WERI-Rb-1 (cell line): ENCODE results near the gene AP1M1.
"Not testable (repeated sequence)": the region's sequence is repeated elsewhere in the genome, so short reads cannot be mapped to it uniquely, and the experiment has no call there.

Experiments
- DNase-seq: peaks from one replicate; pipeline ENCODE4 v3.0.0-alpha.2; 2020
- H3K27ac ChIP-seq: fragments of 250-450 bp; sonication (Bioruptor Pico); 2 replicates; pipeline ENCODE4 v1.5.1; 2020; ENCODE audit warnings: mild to moderate bottlenecking, moderate library complexity
- H3K27me3 ChIP-seq: fragments of 250-450 bp; sonication (Bioruptor Pico); 2 replicates; pipeline ENCODE4 v1.5.1; 2021; ENCODE audit warnings: mild to moderate bottlenecking, low read depth, moderate library complexity; ENCODE audit not compliant: insufficient read depth, severe bottlenecking
- H3K36me3 ChIP-seq: fragments of 250-450 bp; sonication (Bioruptor Pico); 2 replicates; pipeline ENCODE4 v1.5.1; 2020; ENCODE audit warnings: mild to moderate bottlenecking, moderate library complexity
- H3K4me3 ChIP-seq: 2 replicates; pipeline ENCODE4 v1.5.1; 2011; ENCODE audit warnings: low read depth, mild to moderate bottlenecking, control low read depth, low read length
- H3K9me3 ChIP-seq: fragments of 250-450 bp; sonication (Bioruptor Pico); 2 replicates; pipeline ENCODE4 v1.5.1; 2021; ENCODE audit warnings: mild to moderate bottlenecking, moderate library complexity; ENCODE audit not compliant: severe bottlenecking
- CTCF ChIP-seq: IDR thresholded peaks from 2 replicates; pipeline ENCODE4 v1.5.1; 2011; ENCODE audit warnings: low read depth, mild to moderate bottlenecking, control low read depth, inconsistent platforms, low read length

The AP1M1 gene

GRCh38 chr19:16283210-16284061, 85.7 kb downstream of the AP1M1 start:
- no peak overlapping the region for H3K27ac ChIP-seq
- H3K9me3 ChIP-seq: no peaks in the 10 kb centered on the region
- no peaks in the 10 kb centered on the region for H3K36me3 ChIP-seq
- no peak for DNase-seq
- H3K4me3 ChIP-seq: no peak overlapping the region
- H3K27me3 ChIP-seq: no peaks in the 10 kb centered on the region
- no peak for TF ChIP-seq CTCF

GRCh38 chr19:16284505-16284904, 86.8 kb downstream of the AP1M1 start:
- Histone ChIP-seq H3K27ac (no peak overlapping the region), H3K4me3 (no peak overlapping the region), H3K27me3 (no peaks in the 10 kb centered on the region), H3K36me3 (no peaks in the 10 kb centered on the region), H3K9me3 (no peaks in the 10 kb centered on the region)
- no peak for DNase-seq
- no peak for TF ChIP-seq CTCF

DNA sequence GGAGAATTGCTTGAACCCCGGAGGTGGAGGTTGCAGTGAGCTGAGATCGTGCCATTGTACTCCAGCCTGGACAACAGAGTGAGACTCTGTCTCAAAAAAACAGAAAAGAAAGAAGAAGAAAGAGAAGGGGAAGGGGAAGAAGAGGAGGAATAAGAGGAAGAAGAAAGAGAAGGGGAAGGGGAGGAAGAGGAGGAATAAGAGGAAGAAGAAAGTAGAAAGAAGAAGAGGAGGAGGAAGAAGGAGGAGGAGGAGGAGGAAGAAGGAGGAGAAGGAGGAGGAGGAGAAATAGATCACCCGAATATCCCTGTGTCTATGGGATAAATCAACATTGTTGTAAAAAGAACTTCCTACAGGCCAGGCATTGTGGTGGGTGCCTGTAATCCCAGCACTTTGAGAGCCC, 87.4 kb downstream of the AP1M1 start:
- H3K9me3 ChIP-seq, H3K27me3 ChIP-seq, H3K27ac ChIP-seq, DNase-seq, H3K4me3 ChIP-seq, H3K36me3 ChIP-seq: not testable (repeated sequence)

DNA sequence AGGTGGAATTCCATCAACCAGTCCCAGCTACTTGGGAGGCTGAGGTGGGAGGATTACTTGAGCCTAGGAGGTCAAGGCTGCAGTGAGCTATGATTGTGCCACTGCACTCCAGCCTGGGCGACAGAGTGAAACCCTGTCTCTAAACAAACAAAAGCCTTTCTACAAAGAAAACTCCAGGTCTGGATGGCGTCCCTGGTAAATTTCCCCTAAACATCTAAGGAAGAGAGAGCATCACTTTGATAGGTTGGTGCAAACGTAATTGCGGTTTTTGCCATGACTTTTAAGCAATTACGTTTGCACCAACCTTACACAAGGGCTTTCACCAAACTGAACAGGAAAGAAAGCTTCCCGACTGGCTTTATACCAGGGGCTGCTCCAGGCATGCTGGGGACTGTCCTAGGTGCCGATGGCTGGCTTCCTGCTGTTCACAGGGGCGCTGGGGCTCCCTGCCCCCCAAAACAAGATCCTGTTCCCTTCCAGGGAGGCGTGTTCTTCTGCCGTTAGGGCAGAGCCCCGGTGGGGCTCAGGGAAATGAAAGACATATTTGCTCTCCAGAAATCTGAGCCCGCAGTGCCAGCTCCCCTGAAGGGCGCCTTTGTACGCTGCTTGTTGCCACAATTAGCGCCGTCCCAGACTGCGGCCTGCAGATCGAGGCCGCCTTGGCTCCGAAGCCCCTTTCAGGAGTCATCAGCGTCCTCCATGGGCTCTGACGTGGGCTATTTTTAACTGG, 88.2 kb downstream of the AP1M1 start:
- no peak overlapping the region for H3K4me3 ChIP-seq
- H3K36me3 ChIP-seq: no peaks in the 10 kb centered on the region
- no peak overlapping the region for H3K27ac ChIP-seq
- no peaks in the 10 kb centered on the region for H3K27me3 ChIP-seq
- H3K9me3 ChIP-seq: no peaks in the 10 kb centered on the region
- no peak for DNase-seq
- no peak for TF ChIP-seq CTCF

- DNase-seq: no peak
- TF ChIP-seq CTCF: no peak
- no peaks in the 10 kb centered on the region for H3K27me3 ChIP-seq
Measured at GRCh38 chr19:16288544-16288943, 90.8 kb downstream of the AP1M1 start.

GRCh38 chr19:16289594-16289993, 91.9 kb downstream of the AP1M1 start:
- Histone ChIP-seq H3K4me3 (no peak overlapping the region), H3K27ac (no peak overlapping the region), H3K9me3 (no peaks in the 10 kb centered on the region), H3K36me3 (no peaks in the 10 kb centered on the region), H3K27me3 (no peaks in the 10 kb centered on the region)
- no peak for TF ChIP-seq CTCF
- no peak for DNase-seq

More at GRCh38 chr19:16288544-16288943, 90.8 kb downstream of the AP1M1 start:
- no peak overlapping the region for H3K4me3 ChIP-seq
- no peaks in the 10 kb centered on the region for H3K9me3 ChIP-seq
- no peaks in the 10 kb centered on the region for H3K36me3 ChIP-seq
- no peak overlapping the region for H3K27ac ChIP-seq
